ENCODE data around the gene FAF2. TPM values are rescaled to one million over a fixed set of nuclear protein-coding genes. Genes with fewer than 3 reads are reported as not detected.

FAF2 gene
- total and polyA plus RNA-seq, 3 donors from 2014 or later, result 53.9 to 57.6 (median 55.0) TPM

- H3K36me3 ChIP-seq (ENCODE audit: low read depth, missing control alignments), result no peaks in the 10 kb centered on the region
- WGBS, 2 donors, result 72 to 75% methylated on average over 8 of the region's 8 CpGs
- H3K4me1 ChIP-seq, result no peaks in the 10 kb centered on the region
- TF ChIP-seq POLR2A (IDR thresholded peaks at IDR 0.05) (no peak), CTCF (IDR thresholded peaks at IDR 0.05) (no peak)
- H3K9me3 ChIP-seq, result no peaks in the 10 kb centered on the region
- no peaks in the 10 kb centered on the region for H3K27me3 ChIP-seq
- no peak for DNase-seq
- intact Hi-C loops (cut with DNase I; ENCODE audit: low total_unique reads), result no loop called here
- no peak overlapping the region for H3K4me3 ChIP-seq
- H3K27ac ChIP-seq, result no peak overlapping the region
These were observed 43.7 kb downstream of the FAF2 start for GRCh38 chr5:176491901-176492300.

GRCh38 chr5:176492431-176492830, 44.2 kb downstream of the FAF2 start:
- TF ChIP-seq POLR2A (IDR thresholded peaks at IDR 0.05) (no peak), CTCF (IDR thresholded peaks at IDR 0.05) (no peak)
- 61 to 67% methylated on average over 3 of the region's 3 CpGs for WGBS, 2 donors
- intact Hi-C loops (cut with DNase I; ENCODE audit: low total_unique reads), result no loop called here
- Histone ChIP-seq H3K4me1 (no peaks in the 10 kb centered on the region), H3K9me3 (no peaks in the 10 kb centered on the region), H3K27ac (no peak overlapping the region), H3K4me3 (no peak overlapping the region), H3K27me3 (no peaks in the 10 kb centered on the region), H3K36me3 (ENCODE audit: low read depth, missing control alignments) (no peaks in the 10 kb centered on the region)
- DNase-seq, result no peak

GRCh38 chr5:176497852-176498251, 49.7 kb downstream of the FAF2 start:
- Histone ChIP-seq H3K36me3 (ENCODE audit: low read depth, missing control alignments) (no peaks in the 10 kb centered on the region), H3K4me1 (no peaks in the 10 kb centered on the region)

GRCh38 chr5:176499273-176499672, 51.1 kb downstream of the FAF2 start:
- no peaks in the 10 kb centered on the region for H3K4me1 ChIP-seq
- H3K27ac ChIP-seq, result no peak overlapping the region
- H3K4me3 ChIP-seq, result no peak overlapping the region
- H3K36me3 ChIP-seq (ENCODE audit: low read depth, missing control alignments), result no peaks in the 10 kb centered on the region
- intact Hi-C loops (cut with DNase I; ENCODE audit: low total_unique reads), result no loop called here
- H3K27me3 ChIP-seq, result no peaks in the 10 kb centered on the region
- no peak for DNase-seq
- TF ChIP-seq CTCF (IDR thresholded peaks at IDR 0.05) (no peak), POLR2A (IDR thresholded peaks at IDR 0.05) (no peak)
- WGBS, 2 donors, result 89 to 94% methylated on average over 5 of the region's 5 CpGs
- H3K9me3 ChIP-seq, result no peaks in the 10 kb centered on the region

More at GRCh38 chr5:176497852-176498251, 49.7 kb downstream of the FAF2 start:
- Histone ChIP-seq H3K9me3 (no peaks in the 10 kb centered on the region), H3K27ac (no peak overlapping the region), H3K27me3 (no peaks in the 10 kb centered on the region), H3K4me3 (no peak overlapping the region)
- DNase-seq, result no peak
- WGBS, 2 donors, result 91% methylated on average over 9 of the region's 9 CpGs
- intact Hi-C loops (cut with DNase I; ENCODE audit: low total_unique reads), result no loop called here
- no peak for TF ChIP-seq POLR2A (IDR thresholded peaks at IDR 0.05)
- TF ChIP-seq CTCF (IDR thresholded peaks at IDR 0.05), result no peak

GRCh38 chr5:176500511-176500910, 52.3 kb downstream of the FAF2 start:
- no peaks in the 10 kb centered on the region for H3K36me3 ChIP-seq (ENCODE audit: low read depth, missing control alignments)
- intact Hi-C loops (cut with DNase I; ENCODE audit: low total_unique reads), result no loop called here
- WGBS, 2 donors, result 94 to 97% methylated on average over 3 of the region's 3 CpGs
- H3K4me3 ChIP-seq, result no peak overlapping the region
- TF ChIP-seq CTCF (IDR thresholded peaks at IDR 0.05) (no peak), POLR2A (IDR thresholded peaks at IDR 0.05) (no peak)
- H3K27me3 ChIP-seq, result no peaks in the 10 kb centered on the region
- no peaks in the 10 kb centered on the region for H3K9me3 ChIP-seq
- no peaks in the 10 kb centered on the region for H3K4me1 ChIP-seq
- DNase-seq, result no peak
- H3K27ac ChIP-seq, result no peak overlapping the region
